GM23338 (cell line): ENCODE results near the gene PARP8. TPM values are rescaled to one million over a fixed set of nuclear protein-coding genes. Genes with fewer than 3 reads are reported as not detected.

Source experiments
- ATAC-seq: fragments of 200-7000 bp; cut with Tn5 transposase; 3 replicates; pipeline ENCODE4 v1.9.1; 2020
- DNase-seq: peaks from one replicate; pipeline ENCODE4 v3.0.0-alpha.2; 2015; ENCODE audit warnings: low spot score
- H2AFZ ChIP-seq: fragments of 200-600 bp; sonication (generic); 2 replicates; pipeline ENCODE4 v1.8.0; 2016; ENCODE audit warnings: antibody characterized with exemption, mild to moderate bottlenecking, moderate library complexity
- H3F3A ChIP-seq: fragments of 200-600 bp; sonication (generic); replicated peaks from 2 replicates; pipeline ENCODE4 v1.8.0; 2017; ENCODE audit warnings: antibody characterized with exemption, mixed run types, low read depth
- H3K27ac ChIP-seq: fragments of 200-600 bp; sonication (generic); 2 replicates; pipeline ENCODE4 v1.6.1; 2016; ENCODE audit warnings: low read depth
- H3K27me3 ChIP-seq: fragments of 200-600 bp; sonication (generic); 2 replicates; pipeline ENCODE4 v1.8.0; 2016; ENCODE audit warnings: mild to moderate bottlenecking, mixed run types, moderate library complexity; ENCODE audit not compliant: insufficient read depth
- H3K36me3 ChIP-seq: fragments of 200-600 bp; sonication (generic); 2 replicates; pipeline ENCODE4 v1.8.0; 2016; ENCODE audit warnings: mild to moderate bottlenecking; ENCODE audit not compliant: insufficient read depth
- H3K4me1 ChIP-seq: fragments of 200-600 bp; sonication (generic); 2 replicates; pipeline ENCODE4 v1.8.0; 2016; ENCODE audit warnings: mild to moderate bottlenecking, moderate library complexity; ENCODE audit not compliant: insufficient read depth
- H3K4me2 ChIP-seq: fragments of 200-600 bp; sonication (generic); 2 replicates; pipeline ENCODE4 v1.7.1; 2017; ENCODE audit warnings: mixed run types
- H3K4me3 ChIP-seq: fragments of 200-600 bp; sonication (generic); 2 replicates; pipeline ENCODE4 v1.6.1; 2016; ENCODE audit warnings: mixed run types
- H3K79me2 ChIP-seq: fragments of 200-600 bp; sonication (generic); replicated peaks from 2 replicates; pipeline ENCODE4 v1.8.0; 2017; ENCODE audit warnings: mild to moderate bottlenecking; ENCODE audit not compliant: insufficient read depth
- H3K9me2 ChIP-seq: fragments of 200-600 bp; sonication (generic); 2 replicates; pipeline ENCODE4 v1.8.0; 2017; ENCODE audit not compliant: insufficient read depth
- H4K20me1 ChIP-seq: fragments of 200-600 bp; sonication (generic); replicated peaks from 2 replicates; pipeline ENCODE4 v1.8.0; 2017; ENCODE audit warnings: mild to moderate bottlenecking; ENCODE audit not compliant: insufficient read depth
- H3K27ac Mint-ChIP-seq: 2 replicates; pipeline ENCODE4 v1.8.0; 2020; ENCODE audit warnings: inconsistent platforms, mild to moderate bottlenecking, moderate library complexity, mixed read lengths
- H3K27me3 Mint-ChIP-seq: 3 replicates; pipeline ENCODE4 v1.8.0; 2022; ENCODE audit warnings: low read depth, mild to moderate bottlenecking, moderate library complexity, mixed read lengths, inconsistent platforms; ENCODE audit not compliant: insufficient read depth, poor library complexity
- H3K36me3 Mint-ChIP-seq: 3 replicates; pipeline ENCODE4 v1.8.0; 2021; ENCODE audit warnings: low read depth, mild to moderate bottlenecking, inconsistent platforms, moderate library complexity, mixed read lengths
- H3K4me1 Mint-ChIP-seq: 3 replicates; pipeline ENCODE4 v1.8.0; 2020; ENCODE audit warnings: mild to moderate bottlenecking, inconsistent platforms, mixed read lengths
- H3K4me3 Mint-ChIP-seq: 3 replicates; pipeline ENCODE4 v1.8.0; 2021; ENCODE audit warnings: moderate library complexity, mild to moderate bottlenecking, inconsistent platforms, mixed read lengths
- H3K9me3 Mint-ChIP-seq: 3 replicates; pipeline ENCODE4 v1.8.0; 2020; ENCODE audit warnings: moderate library complexity, mild to moderate bottlenecking, inconsistent platforms, mixed read lengths
- CREB1 ChIP-seq: fragments of 250-450 bp; sonication (Bioruptor Pico); IDR thresholded peaks from 2 replicates; pipeline ENCODE4 v1.5.0; 2020; ENCODE audit warnings: low read depth, mild to moderate bottlenecking, moderate library complexity
- ETS1 ChIP-seq: IDR thresholded peaks from 2 replicates; pipeline ENCODE4 v1.6.1; 2016; ENCODE audit warnings: antibody characterized with exemption
- EZH2 ChIP-seq: fragments of 200-600 bp; sonication (generic); IDR thresholded peaks from one replicate; pipeline ENCODE4 v1.8.0; 2017; ENCODE audit warnings: antibody characterized with exemption, mild to moderate bottlenecking, low read depth; ENCODE audit not compliant: unreplicated experiment
- EZH2phosphoT487 ChIP-seq: fragments of 200-600 bp; sonication (generic); IDR thresholded peaks from one replicate; pipeline ENCODE4 v1.8.1; 2018; ENCODE audit warnings: antibody characterized with exemption; ENCODE audit not compliant: unreplicated experiment
- NANOG ChIP-seq: IDR thresholded peaks from 2 replicates; pipeline ENCODE4 v1.6.1; 2016; ENCODE audit warnings: antibody characterized with exemption, borderline replicate concordance
- POLR2AphosphoS5 ChIP-seq: IDR thresholded peaks from 2 replicates; pipeline ENCODE4 v1.6.1; 2016; ENCODE audit warnings: antibody characterized with exemption, low read depth
- REST ChIP-seq: IDR thresholded peaks from one replicate; pipeline ENCODE4 v1.6.1; 2018; ENCODE audit warnings: antibody characterized with exemption; ENCODE audit not compliant: unreplicated experiment
- STAT1 ChIP-seq: IDR thresholded peaks from one replicate; pipeline ENCODE4 v1.6.1; 2016; ENCODE audit warnings: antibody characterized with exemption; ENCODE audit not compliant: unreplicated experiment
- ZNF114 ChIP-seq: fragments of 250-450 bp; sonication (Bioruptor Pico); IDR thresholded peaks from 2 replicates; pipeline ENCODE4 v1.5.0; 2020; ENCODE audit warnings: mild to moderate bottlenecking, moderate library complexity
- ZNF331 ChIP-seq: fragments of 250-450 bp; sonication (Bioruptor Pico); IDR thresholded peaks from 2 replicates; pipeline ENCODE4 v1.5.0; 2020; ENCODE audit warnings: low read depth, mild to moderate bottlenecking, moderate library complexity
- ZNF462 ChIP-seq: fragments of 250-450 bp; sonication (Bioruptor Pico); IDR thresholded peaks from 2 replicates; pipeline ENCODE4 v1.5.0; 2020; ENCODE audit warnings: mild to moderate bottlenecking, moderate library complexity
- polyA plus RNA-seq: library from polyadenylated mRNA; unstranded; fragments of >200 nt; fragmentation: Nextera tagmentation; extraction: Ambion mirVana; gene quantifications from 2 replicates; pipeline ENCODE4 v1.2.1, GENCODE V29; 2016
- total RNA-seq: library from RNA; depleted of rRNA; stranded (reverse); fragments of >200 nt; shearing (Covaris generic); gene quantifications from 2 replicates; pipeline ENCODE4 v1.2.3, GENCODE V29; 2014

PARP8 gene
- total and polyA plus RNA-seq, 2 experiments from 2014 or later, result 13.0 to 25.0 TPM

- no peak for TF ChIP-seq REST
- TF ChIP-seq NANOG, result no peak
- TF ChIP-seq ZNF114 (CRISPR knock-in tag), result no peak
Observed at GRCh38 chr5:50716134-50716533, 49.7 kb downstream of the PARP8 start (continued).

GRCh38 chr5:50717651-50718050, 51.2 kb downstream of the PARP8 start:
- no peaks in the 10 kb centered on the region for H3K27me3 ChIP-seq
- Mint-ChIP-seq H3K27ac (no peak overlapping the region; the same call in 1 of the 2 replicates), H3K4me1 (peaks cover 54% of the 10 kb centered on the region), H3K36me3 (no peaks in the 10 kb centered on the region), H3K9me3 (no peaks in the 10 kb centered on the region), H3K4me3 (no peak overlapping the region), H3K27me3 (peaks cover 2% of the 10 kb centered on the region)
- no peaks in the 10 kb centered on the region for H3F3A ChIP-seq
- no peaks in the 10 kb centered on the region; the same call in 1 of the 2 replicates for H4K20me1 ChIP-seq
- H2AFZ ChIP-seq, result no peak overlapping the region
- no peak overlapping the region for H3K4me3 ChIP-seq
- ATAC-seq (no peak), DNase-seq (no peak)
- H3K4me1 ChIP-seq, result peaks cover 27% of the 10 kb centered on the region
- H3K79me2 ChIP-seq, result peaks cover 92% of the 10 kb centered on the region
- 0 out of 2 replicates have a peak, but pooled peaks cover 3% of the 10 kb centered on the region for H3K9me2 ChIP-seq
- H3K36me3 ChIP-seq, result no peaks in the 10 kb centered on the region
- H3K27ac ChIP-seq, result no peak overlapping the region
- no peak overlapping the region for H3K4me2 ChIP-seq
- no peak for TF ChIP-seq EZH2
- no peak for TF ChIP-seq NANOG
- no peak for TF ChIP-seq CREB1
- no peak for TF ChIP-seq ETS1
- no peak for TF ChIP-seq EZH2phosphoT487
- TF ChIP-seq ZNF462 (CRISPR knock-in tag), result no peak
- TF ChIP-seq STAT1, result no peak
- TF ChIP-seq POLR2AphosphoS5, result no peak
- TF ChIP-seq ZNF331 (CRISPR knock-in tag), result no peak
- no peak for TF ChIP-seq REST
